Jurkat, Clone E6-1 (cell line): Measurements from ENCODE around the gene ESF1.
"Not testable (repeated sequence)": the region's sequence is repeated elsewhere in the genome, so short reads cannot be mapped to it uniquely, and the experiment has no call there.

Experiments used
- DNase-seq: peaks from one replicate; pipeline ENCODE4 v3.0.0-alpha.2; 2011; ENCODE audit warnings: low read depth, low spot score
- H3K4me3 ChIP-seq: 2 replicates; pipeline ENCODE4 v1.5.1; 2011; ENCODE audit warnings: mild to moderate bottlenecking, low read length, control low read depth, moderate library complexity

The ESF1 gene

DNA sequence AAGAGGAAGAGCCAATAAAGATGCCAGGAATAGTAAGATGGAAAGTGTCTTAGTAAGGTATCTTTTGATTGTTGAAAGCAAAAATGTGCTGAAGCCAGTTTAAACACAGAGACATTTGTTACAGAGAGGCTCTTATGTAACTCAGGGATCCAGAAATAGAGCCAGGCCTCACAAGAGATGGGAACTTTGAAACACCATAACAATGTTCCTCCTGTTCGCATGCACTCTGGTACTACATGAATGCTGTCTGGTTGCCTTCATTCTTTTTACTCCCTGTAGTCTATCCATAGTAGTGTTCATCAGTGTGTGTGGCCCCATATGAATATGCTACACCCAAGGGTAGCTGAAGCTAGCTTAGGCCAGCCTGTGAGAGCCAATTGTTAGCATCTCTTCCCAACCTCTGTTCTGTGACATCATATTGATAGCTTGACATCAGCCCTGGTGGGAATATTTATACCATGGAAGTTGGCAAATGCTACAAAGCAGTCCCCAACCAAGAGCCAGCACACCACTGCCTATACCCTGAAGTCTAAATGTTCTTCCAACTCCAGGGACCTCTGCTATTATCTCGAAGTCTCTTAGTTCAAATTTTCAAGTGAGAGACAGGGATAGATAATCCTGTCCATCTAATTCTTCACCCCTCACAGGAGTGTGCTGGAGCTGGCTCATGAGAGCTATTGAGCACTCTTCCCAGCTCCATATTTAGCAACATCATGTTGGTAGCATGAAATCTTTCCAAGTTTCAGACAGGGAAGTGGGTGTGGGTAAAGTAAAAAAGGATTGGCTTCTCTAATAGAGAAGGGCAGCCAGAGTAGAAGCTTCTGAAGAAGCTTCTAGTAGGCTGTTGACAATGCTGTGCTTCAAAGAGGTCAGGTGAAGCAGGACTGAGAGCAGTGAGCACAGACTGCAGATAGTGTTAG, 7.1 kb upstream of the ESF1 start:
- H3K4me3 ChIP-seq, result no peak overlapping the region
- DNase-seq, result no peak

DNA sequence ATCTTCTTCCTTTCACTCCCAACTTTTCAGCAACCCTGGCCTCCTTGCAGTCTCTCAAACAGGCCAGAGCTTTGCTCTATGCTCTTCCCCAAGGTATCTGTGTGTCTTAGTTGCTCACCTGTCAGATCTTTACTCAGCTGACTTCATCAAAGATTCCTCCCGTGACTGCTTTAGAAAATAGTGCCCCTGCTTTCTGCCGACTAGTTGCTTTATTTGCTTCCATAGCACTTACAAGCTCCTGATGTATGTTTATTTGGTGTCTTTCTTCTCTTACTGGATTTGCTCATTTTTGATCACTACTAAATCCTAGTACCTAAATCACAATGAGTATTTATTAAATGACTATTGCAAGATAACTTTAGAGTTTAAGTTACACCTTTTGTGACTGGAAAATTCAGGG, 6.0 kb upstream of the ESF1 start:
- no peak for DNase-seq
- no peak overlapping the region for H3K4me3 ChIP-seq

GRCh38 chr20:13788167-13788834, 3.6 kb upstream of the ESF1 start:
- DNase-seq, result peak; percentile 72
- no peak overlapping the region for H3K4me3 ChIP-seq

- DNase-seq, result no peak
- peak overlapping the region; percentile 95 for H3K4me3 ChIP-seq
Observed at GRCh38 chr20:13786143-13786828, 1.6 kb upstream of the ESF1 start.

DNA sequence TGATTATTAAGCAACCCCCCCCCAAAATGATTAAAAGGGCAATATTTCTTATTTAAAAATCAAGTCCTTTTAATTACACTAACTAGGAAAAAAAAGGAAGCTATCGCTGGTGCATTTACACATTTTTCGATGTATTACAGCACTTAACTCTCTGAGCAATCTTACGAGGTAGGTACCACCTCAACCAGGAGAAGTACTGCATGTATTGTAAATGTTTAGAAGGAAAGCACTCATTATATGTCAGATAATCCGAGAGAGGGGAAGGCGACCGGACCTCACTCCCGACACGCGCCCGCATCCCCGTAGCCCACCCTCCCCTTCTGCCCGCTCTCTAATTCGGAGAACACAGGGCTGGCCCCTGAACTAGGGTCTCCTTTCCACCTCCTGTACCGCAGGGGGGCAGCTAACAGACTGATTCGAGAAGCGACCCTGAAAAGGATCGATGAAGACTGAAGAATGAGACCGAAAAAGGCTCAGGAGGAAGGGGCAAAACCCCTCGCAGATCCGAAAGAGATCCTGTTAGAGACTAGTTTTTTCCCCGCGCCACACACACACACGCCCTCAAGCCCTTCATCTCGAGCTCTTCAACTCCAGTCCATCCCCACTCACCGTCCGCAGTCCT, 337 bp downstream of the ESF1 start:
- no peak for DNase-seq
- peak overlapping the region; percentile 95 for H3K4me3 ChIP-seq

GRCh38 chr20:13783528-13783927, 1.2 kb downstream of the ESF1 start:
- DNase-seq, result no peak
- H3K4me3 ChIP-seq, result peak overlapping the region; percentile 95

DNA sequence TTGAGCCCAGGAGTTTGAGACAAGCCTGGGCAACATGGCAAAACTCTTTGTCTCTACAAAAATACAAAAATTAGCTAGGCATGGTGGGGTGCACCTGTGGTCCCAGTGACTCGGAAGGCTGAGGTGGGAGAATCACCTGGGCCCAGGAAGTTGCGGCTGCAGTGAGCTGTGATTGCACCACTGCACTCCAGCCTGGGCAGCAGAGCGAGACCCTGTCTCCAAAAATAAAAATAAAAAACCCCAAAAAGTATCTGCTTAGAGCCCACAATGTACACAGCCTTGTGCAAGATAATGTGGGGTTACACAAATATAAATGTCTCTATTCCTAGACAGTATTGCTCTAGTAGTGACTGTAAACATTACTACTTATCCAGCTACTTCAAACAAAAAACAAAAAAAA, 5.9 kb downstream of the ESF1 start:
- H3K4me3 ChIP-seq, result no peak overlapping the region
- no peak for DNase-seq

DNA sequence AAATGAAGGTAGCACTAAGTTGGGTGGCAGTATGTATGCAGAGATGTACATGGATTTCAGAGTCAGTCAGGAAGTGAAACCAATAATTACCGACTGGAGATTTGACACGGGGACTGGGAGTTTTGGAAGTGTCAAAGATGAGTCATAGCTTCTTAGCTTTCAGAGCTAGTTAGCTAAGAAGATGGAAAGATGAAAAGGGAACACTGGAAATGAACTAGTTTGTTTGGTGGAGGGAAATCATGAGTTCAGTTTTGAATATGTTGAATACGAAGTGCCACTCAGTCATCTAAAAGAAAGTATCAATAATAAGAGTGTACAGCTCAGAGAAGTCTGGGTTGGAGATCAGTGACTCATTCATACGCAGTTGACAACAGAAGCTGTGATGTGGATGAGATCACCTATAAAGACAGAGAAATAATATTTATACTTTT, 7.5 kb downstream of the ESF1 start:
- no peak for DNase-seq
- H3K4me3 ChIP-seq, result no peak overlapping the region

DNA sequence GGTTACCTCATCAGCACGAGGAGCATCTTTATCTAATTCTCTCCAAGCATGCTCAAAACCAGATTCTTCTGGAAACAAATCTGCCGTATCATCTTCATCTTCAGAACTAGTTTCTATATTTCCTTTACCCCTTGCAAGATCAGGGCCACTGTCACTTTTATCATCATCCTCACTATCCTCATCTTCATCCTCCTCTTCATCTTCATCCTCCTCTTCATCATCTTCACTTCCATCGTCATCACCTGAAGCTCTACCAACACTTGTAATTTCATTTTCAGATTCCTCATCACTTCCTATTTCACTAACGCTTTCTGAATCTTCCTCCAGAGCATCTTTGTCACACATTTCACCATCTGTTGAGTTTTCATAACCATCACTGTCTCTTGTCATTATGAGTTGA, 8.9 kb downstream of the ESF1 start:
- H3K4me3 ChIP-seq, result no peak overlapping the region
- DNase-seq, result no peak

DNA sequence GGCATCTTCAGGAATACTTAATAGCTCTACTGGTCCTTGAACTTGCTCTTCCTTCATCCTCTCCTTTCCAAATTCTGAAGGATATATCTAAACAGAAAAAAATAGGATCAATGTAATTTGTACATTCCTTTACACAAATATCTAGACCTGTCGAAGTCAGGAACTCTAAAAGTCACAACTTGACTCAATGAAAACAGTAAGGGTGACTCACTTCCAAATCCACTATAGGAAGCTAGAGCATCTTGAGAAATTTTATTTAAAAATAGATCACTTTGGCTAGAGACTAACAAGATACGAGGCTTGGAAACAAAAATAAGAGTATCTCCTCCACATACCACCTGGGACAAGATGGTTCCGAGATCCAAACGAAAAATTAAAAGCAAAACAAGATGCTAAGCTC, 12.2 kb downstream of the ESF1 start:
- no peak overlapping the region for H3K4me3 ChIP-seq
- DNase-seq, result no peak

DNA sequence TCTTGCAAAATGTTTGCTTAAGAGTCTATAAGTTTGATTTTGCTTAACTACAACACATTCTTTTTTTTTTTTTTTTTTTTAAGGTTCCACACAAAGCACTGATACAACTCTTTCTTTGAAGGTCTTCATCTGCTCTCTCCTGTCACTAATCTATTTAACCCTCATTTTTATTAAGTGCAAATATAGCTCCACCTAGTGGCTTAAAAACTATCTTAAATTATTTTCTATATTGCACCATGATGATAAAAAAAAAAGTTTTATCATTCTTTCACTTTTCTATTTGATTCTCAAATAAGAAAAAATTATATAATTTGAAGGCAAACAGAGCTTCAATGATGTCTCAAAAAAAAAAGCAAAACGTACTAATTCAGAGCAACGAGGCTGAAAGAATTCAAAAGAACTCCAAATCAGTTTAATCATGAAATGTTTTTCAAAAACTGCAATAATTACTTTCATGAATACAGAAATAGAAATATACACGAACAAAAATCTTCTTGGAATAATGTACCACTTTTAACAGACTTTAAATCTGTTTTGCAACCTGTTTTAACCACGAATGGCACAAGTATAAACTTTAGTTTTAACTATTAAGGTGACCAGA, 12.8 kb downstream of the ESF1 start:
- H3K4me3 ChIP-seq, result no peak overlapping the region
- peak; percentile 37 for DNase-seq

- H3K4me3 ChIP-seq, result no peak overlapping the region
- DNase-seq, result no peak
Observed at GRCh38 chr20:13770141-13770540, 14.6 kb downstream of the ESF1 start.

DNA sequence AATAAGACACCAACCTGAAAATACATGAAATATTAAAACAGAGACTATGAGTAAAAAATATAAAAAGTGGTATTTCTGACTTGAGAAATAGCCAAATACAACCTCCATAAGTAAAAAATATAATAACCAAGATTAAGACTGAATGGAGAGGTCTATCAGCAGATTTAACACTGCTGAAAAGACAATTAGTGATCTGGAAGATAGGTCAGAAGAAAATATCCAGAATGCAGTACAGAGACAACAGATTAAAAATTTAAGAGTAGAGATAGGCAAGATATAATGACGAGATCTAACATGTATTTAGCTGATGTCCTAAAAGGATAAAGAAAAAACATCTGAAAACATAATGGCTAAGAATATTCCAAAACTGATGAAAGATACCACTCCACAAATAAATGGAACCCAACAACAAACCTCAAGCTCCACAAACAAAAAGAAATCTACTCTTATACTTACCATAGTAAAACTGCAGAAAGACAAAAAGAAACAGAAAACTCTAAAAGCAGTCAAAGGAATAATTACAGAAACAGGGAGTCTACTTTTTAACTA, 18.8 kb downstream of the ESF1 start:
- H3K4me3 ChIP-seq, result no peak overlapping the region
- no peak for DNase-seq

DNA sequence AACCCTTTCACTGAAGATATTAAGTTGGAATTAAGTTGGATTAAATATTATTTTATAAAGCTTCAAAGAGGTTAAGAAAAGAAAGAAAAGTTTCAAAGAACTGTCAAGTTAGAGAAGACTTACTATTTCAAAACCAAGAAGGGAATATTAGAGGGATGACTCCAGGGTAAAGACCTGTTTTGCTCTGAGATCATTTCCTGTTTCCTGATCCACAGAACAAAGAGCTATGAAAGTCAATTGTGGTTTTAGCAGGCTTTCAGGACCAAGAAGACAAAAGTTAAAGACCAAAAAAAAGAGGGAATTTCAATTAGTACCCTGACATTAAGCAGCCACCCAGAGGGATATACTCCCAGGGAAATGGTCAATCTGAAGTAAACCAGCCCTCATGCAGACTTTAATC, 19.4 kb downstream of the ESF1 start:
- no peak overlapping the region for H3K4me3 ChIP-seq
- no peak for DNase-seq

DNA sequence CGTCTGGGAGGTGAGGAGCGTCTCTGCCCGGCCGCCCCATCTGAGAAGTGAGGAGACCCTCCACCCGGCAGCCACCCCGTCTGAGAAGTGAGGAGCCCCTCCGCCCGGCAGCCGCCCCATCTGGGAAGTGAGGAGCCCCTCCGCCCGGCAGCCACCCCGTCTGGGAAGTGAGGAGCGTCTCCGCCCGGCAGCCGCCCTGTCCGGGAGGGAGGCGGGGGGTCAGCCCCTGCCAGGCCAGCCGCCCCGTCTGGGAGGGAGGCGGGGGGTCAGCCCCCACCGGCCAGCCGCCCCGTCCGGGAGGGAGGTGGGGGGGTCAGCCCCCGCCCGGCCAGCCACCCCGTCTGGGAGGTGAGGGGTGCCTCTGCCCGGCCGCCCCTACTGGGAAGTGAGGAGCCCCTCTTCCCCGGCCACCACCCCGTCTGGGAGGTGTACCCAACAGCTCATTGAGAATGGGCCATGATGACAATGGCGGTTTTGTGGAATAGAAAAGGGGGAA, 24.2 kb downstream of the ESF1 start:
- not testable (repeated sequence) for H3K4me3 ChIP-seq, DNase-seq

- DNase-seq, result no peak
- no peak overlapping the region for H3K4me3 ChIP-seq
Observed at GRCh38 chr20:13758884-13759283, 25.8 kb downstream of the ESF1 start.

- no peak for DNase-seq
- H3K4me3 ChIP-seq, result no peak overlapping the region
Observed at GRCh38 chr20:13756551-13756950, 28.2 kb downstream of the ESF1 start.

- no peak for DNase-seq
- H3K4me3 ChIP-seq, result no peak overlapping the region
Observed at GRCh38 chr20:13755809-13756208, 28.9 kb downstream of the ESF1 start.
